Muscle of back (tissue), 11 donors: ENCODE data around the gene ZMYND10. TPM values are rescaled to one million over a fixed set of nuclear protein-coding genes. Genes with fewer than 3 reads are reported as not detected.
A peak's percentile ranks its signal among the peaks of the same experiment; 100 is the strongest.

Experiments used
- DNase-seq, 3 donors: peaks; one replicate each; pipeline versions ENCODE4 v3.0.0 to v3.0.0-alpha.2; 2013
- polyA plus RNA-seq, 10 donors: library from polyadenylated mRNA; unstranded; fragments of 120-200 nt; gene quantifications; one replicate each; pipeline ENCODE4 v1.2.1, GENCODE V29; 2013; ENCODE audit not compliant: insufficient read length in 10 of 10

The ZMYND10 gene
- polyA plus RNA-seq, 10 donors = 0.60 to 1.7 (median 0.93) TPM

GRCh38 chr3:50347187-50347813 is 1.8 kb upstream of the ZMYND10 start:
- peak; percentile 63 to 82 (median 81) for DNase-seq

DNA sequence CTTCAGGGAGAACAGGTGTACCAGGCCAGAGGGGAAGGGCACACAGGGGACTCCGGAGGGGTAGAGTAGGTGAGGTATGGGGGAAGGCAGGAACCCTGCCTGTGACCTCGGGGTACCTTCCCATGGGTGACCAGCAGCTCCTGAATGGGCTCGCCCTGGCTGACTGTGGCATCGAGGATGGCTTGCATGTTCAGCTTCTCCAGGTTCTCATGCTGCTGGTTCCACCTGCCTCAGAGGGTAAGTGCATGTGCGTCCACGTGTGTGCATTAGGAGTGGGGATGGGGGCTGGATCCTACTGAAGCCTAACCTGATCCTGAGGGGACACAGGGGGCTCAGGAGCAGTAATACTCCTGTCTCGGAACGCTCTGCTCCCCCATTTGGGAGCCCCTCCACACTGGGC is 524 bp downstream of the ZMYND10 start:
- DNase-seq = no peak

- no peak for DNase-seq
These were observed 2.5 kb downstream of the ZMYND10 start for GRCh38 chr3:50342813-50343633.

- no peak for DNase-seq
These were observed 3.4 kb downstream of the ZMYND10 start for GRCh38 chr3:50341996-50342650.

GRCh38 chr3:50341537-50341936 is 4.0 kb downstream of the ZMYND10 start:
- no peak for DNase-seq

GRCh38 chr3:50340448-50341329 is 4.8 kb downstream of the ZMYND10 start, which contains the start of gene RASSF1:
TSS of gene RASSF1 (minus strand) at chr3:50340836. CDS start at chr3:50340805, 31 bp downstream.
- peak; percentile 79 to 96 (median 90) for DNase-seq

GRCh38 chr3:50340147-50340447 is 5.4 kb downstream of the ZMYND10 start:
- DNase-seq = no peak

GRCh38 chr3:50339485-50340146 is 5.9 kb downstream of the ZMYND10 start:
- DNase-seq = peak in 1 of 3 donors; percentile 57

GRCh38 chr3:50338965-50339364 is 6.6 kb downstream of the ZMYND10 start:
- DNase-seq = no peak

GRCh38 chr3:50337175-50337861 is 8.2 kb downstream of the ZMYND10 start:
- DNase-seq = peak; percentile 99 to 100 (median 99)

GRCh38 chr3:50336452-50337174 is 8.9 kb downstream of the ZMYND10 start:
- no peak for DNase-seq

DNA sequence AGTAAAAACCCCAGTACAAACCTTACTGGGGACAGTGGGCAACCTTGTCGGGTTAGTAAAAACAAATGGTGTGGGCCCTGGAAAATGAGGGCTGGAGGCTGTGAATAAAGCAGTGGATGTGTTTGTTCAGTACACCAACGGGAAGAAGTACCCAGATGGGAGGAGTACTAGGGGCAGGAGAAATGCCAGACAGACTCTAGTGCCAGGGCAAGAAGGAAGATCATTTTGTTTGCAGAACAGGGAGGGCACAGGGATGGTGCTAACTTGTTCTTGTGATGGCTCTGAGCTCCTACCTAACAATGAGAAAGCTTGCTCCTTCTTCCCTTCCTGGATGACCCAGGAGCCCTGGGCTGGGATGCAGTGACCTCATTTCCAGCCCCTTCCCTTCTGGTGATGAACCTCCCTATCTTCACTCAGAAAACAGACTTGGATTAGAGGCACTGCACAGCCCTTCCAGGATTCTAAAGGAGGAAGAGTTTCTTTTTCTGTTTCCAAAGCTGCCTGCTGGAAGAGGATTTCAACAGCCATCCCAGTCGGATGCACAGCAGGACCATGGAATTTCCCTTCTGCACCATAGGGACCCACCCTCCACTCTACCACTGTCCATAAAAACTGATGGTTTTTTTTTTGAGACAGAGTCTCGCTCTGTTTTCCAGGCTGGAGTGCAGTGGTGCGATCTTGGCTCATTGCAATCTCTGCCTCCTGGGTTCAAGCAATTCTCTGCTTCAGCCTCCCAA is 11.0 kb downstream of the ZMYND10 start:
- DNase-seq = no peak

DNA sequence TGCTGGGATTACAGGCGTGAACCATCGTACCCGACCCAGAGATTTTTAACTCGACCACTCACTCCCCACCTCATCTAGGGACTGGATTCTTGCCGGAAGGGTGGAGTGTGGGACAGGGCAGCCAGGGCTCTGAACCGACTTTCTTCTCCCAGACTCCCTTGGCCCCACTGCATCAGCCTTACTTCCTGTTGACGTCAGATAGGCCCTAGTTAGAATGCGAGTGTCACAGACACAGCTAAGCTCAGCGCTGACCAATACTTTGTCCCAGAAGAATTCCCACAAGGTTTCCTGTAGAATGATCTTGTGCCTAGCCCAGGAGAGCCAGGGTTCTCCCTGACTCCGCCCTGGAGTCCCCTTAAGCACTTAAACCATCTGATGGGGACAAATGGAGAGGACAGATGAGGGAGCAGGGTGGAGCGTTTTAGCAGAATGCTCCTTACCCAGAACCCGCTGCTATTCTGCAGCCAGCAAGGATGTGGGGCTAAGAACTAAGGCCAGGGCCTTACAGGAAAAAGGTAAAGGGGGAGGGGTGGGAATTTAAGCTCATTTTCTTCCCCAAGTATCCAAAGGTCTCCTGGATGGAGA is 11.7 kb downstream of the ZMYND10 start:
- DNase-seq = peak in 1 of 3 donors; percentile 67

DNA sequence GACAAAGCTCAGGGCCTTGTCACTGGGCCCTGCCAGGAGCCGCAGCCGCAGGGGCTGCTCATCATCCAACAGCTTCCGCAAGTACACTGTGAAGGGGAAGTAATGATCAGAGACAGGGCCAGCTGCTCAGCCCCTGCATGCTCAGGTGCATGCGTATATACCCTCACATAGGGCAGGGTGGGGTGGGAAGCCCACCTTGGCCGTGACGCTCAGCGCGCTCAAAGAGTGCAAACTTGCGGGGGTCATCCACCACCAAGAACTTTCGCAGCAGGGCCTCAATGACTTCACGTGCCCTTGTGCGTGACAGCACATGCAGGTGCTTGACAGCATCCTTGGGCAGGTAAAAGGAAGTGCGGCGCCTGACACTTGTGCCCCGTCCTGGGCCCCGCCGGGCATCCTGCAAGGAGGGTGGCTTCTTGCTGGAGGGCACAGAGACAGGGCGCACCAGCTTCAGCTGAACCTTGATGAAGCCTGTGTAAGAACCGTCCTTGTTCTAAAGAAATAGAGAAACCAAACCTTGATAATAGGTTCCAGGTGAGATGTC is 14.1 kb downstream of the ZMYND10 start:
- no peak for DNase-seq

GRCh38 chr3:50330330-50330729 is 15.2 kb downstream of the ZMYND10 start:
- no peak for DNase-seq

- peak; percentile 96 to 98 (median 97) for DNase-seq
These were observed 17.4 kb downstream of the ZMYND10 start, which contains the start of gene TUSC2 for GRCh38 chr3:50327943-50328691. TSS of gene TUSC2 (minus strand) at chr3:50328223. CDS start at chr3:50328099, 124 bp downstream.

DNA sequence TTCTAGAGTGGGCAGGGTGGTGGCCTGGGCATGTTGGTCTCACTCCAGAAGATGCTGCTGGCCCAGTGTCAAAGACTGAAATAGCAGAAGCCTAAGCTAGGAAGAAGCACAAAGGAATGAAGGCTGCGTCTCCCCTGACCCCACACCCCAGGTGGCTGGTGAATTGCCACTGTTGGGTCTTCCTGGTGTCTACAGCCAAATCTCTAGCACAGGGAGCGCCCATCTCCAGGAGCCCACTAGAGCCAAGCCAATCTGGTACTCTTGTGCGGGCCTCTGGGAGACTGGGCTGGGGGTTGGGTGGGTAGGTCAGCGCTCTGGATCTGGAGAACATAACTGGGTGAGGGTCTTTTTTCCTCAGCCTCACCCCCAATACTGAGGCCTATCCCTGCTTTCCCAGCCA is 18.4 kb downstream of the ZMYND10 start:
- no peak for DNase-seq

GRCh38 chr3:50326182-50326541 is 19.4 kb downstream of the ZMYND10 start:
- DNase-seq = no peak
